Activated B cell treated with CpG ODN at 0.5 μM for 24 hours (primary cell): ENCODE results near the gene LECT2. TPM values are rescaled to one million over a fixed set of nuclear protein-coding genes. Genes with fewer than 3 reads are reported as not detected.

Experiments
- ATAC-seq: fragments of 200-7000 bp; cut with Tn5 transposase; one replicate; pipeline ENCODE4 v1.10.0; 2021; ENCODE audit warnings: low read depth, mild to moderate bottlenecking, moderate library complexity
- CTCF ChIA-PET: fragments of 350-600 bp; sonication (Branson Sonifier 250); formaldehyde crosslinking; loops from one replicate; lab custom pipeline; 2021; ENCODE audit warnings: antibody characterized with exemption; lab: Charles Lee
- POLR2A ChIA-PET: fragments of 350-600 bp; sonication (Branson Sonifier 250); formaldehyde crosslinking; loops from one replicate; lab custom pipeline; 2021; ENCODE audit warnings: antibody characterized with exemption; lab: Charles Lee
- DNase-seq: peaks from one replicate; pipeline ENCODE4 v3.0.0; 2022
- H3K27ac Mint-ChIP-seq: one replicate; pipeline ENCODE4 v1.8.0; 2020; ENCODE audit warnings: mixed read lengths
- H3K27me3 Mint-ChIP-seq: one replicate; pipeline ENCODE4 v1.8.0; 2021; ENCODE audit warnings: mixed read lengths
- H3K36me3 Mint-ChIP-seq: one replicate; pipeline ENCODE4 v1.8.0; 2021; ENCODE audit warnings: low read depth, mixed read lengths
- H3K4me1 Mint-ChIP-seq: one replicate; pipeline ENCODE4 v1.8.0; 2021; ENCODE audit warnings: mixed read lengths
- H3K4me3 Mint-ChIP-seq: one replicate; pipeline ENCODE4 v1.8.0; 2020; ENCODE audit warnings: mild to moderate bottlenecking, mixed read lengths
- H3K9me3 Mint-ChIP-seq: one replicate; pipeline ENCODE4 v1.8.0; 2020; ENCODE audit warnings: mixed read lengths
- CTCF ChIP-seq: fragments of 200-600 bp; IDR thresholded peaks from one replicate; pipeline ENCODE4 v1.8.0; 2022; ENCODE audit warnings: antibody characterized with exemption, mild to moderate bottlenecking
- intact Hi-C: fragments of 100-400 bp; cut with micrococcal nuclease; formaldehyde crosslinking; loops from one replicate; pipeline ENCODE4 v1.15.1; 2024
- total RNA-seq: library from RNA; stranded (reverse); gene quantifications from 2 replicates; pipeline ENCODE4 v1.2.3, GENCODE V29; 2022

The LECT2 gene
- total RNA-seq, 1 donor from 2014 or later = not detected

- ChIA-PET POLR2A (no interaction called here), CTCF (no interaction called here)
- Mint-ChIP-seq H3K9me3 (no peaks in the 10 kb centered on the region), H3K27me3 (peaks cover 16% of the 10 kb centered on the region), H3K27ac (no peak overlapping the region), H3K36me3 (no peaks in the 10 kb centered on the region), H3K4me1 (no peaks in the 10 kb centered on the region), H3K4me3 (no peak overlapping the region)
- TF ChIP-seq CTCF = no peak
- intact Hi-C loops = no loop called here
- DNase-seq (no peak), ATAC-seq (no peak)
Measured at GRCh38 chr5:135988546-135988945, 33.8 kb upstream of the LECT2 start.

- ChIA-PET CTCF (no interaction called here), POLR2A (no interaction called here)
- intact Hi-C loops = no loop called here
- Mint-ChIP-seq H3K27me3 (peaks cover 16% of the 10 kb centered on the region), H3K36me3 (no peaks in the 10 kb centered on the region), H3K27ac (no peak overlapping the region), H3K4me3 (no peak overlapping the region), H3K4me1 (no peaks in the 10 kb centered on the region), H3K9me3 (no peaks in the 10 kb centered on the region)
- ATAC-seq = no peak
- TF ChIP-seq CTCF = no peak
- DNase-seq = no peak
Measured at GRCh38 chr5:135986891-135987401, 32.2 kb upstream of the LECT2 start.

- Mint-ChIP-seq H3K27me3 (peaks cover 16% of the 10 kb centered on the region), H3K27ac (no peak overlapping the region), H3K4me1 (no peaks in the 10 kb centered on the region), H3K9me3 (no peaks in the 10 kb centered on the region), H3K36me3 (no peaks in the 10 kb centered on the region), H3K4me3 (no peak overlapping the region)
- ChIA-PET POLR2A (no interaction called here), CTCF (no interaction called here)
- no peak for TF ChIP-seq CTCF
- DNase-seq (no peak), ATAC-seq (no peak)
- intact Hi-C loops = no loop called here
Measured at GRCh38 chr5:135986401-135986800, 31.6 kb upstream of the LECT2 start.

- H3K27ac Mint-ChIP-seq = no peak overlapping the region
- ATAC-seq (no peak), DNase-seq (no peak)
- ChIA-PET POLR2A (no interaction called here), CTCF (no interaction called here)
- intact Hi-C loops = no loop called here
- TF ChIP-seq CTCF = no peak
- H3K36me3 Mint-ChIP-seq = no peaks in the 10 kb centered on the region
- no peaks in the 10 kb centered on the region for H3K9me3 Mint-ChIP-seq
- H3K4me1 Mint-ChIP-seq = no peaks in the 10 kb centered on the region
- H3K27me3 Mint-ChIP-seq = peaks cover 16% of the 10 kb centered on the region
- no peak overlapping the region for H3K4me3 Mint-ChIP-seq
Measured at GRCh38 chr5:135985951-135986350, 31.2 kb upstream of the LECT2 start.

- ATAC-seq (no peak), DNase-seq (no peak)
- ChIA-PET POLR2A (no interaction called here), CTCF (no interaction called here)
- no peak for TF ChIP-seq CTCF
- no peaks in the 10 kb centered on the region for H3K4me1 Mint-ChIP-seq
- H3K36me3 Mint-ChIP-seq = no peaks in the 10 kb centered on the region
- no peak overlapping the region for H3K4me3 Mint-ChIP-seq
- peaks cover 25% of the 10 kb centered on the region for H3K27me3 Mint-ChIP-seq
- H3K9me3 Mint-ChIP-seq = no peaks in the 10 kb centered on the region
- no peak overlapping the region for H3K27ac Mint-ChIP-seq
- intact Hi-C loops = no loop called here
Measured at GRCh38 chr5:135980620-135981019, 25.8 kb upstream of the LECT2 start.
